RWPE2 (cell line): ENCODE measurements around the gene GBF1.

Experiments used
- ATAC-seq: fragments of 200-7000 bp; cut with Tn5 transposase; 3 replicates; pipeline ENCODE4 v1.9.1; 2021; ENCODE audit warnings: low read depth
- DNase-seq: peaks from one replicate; pipeline ENCODE4 v3.0.0-alpha.2; 2020; ENCODE audit warnings: low spot score
- H3K27ac ChIP-seq: fragments of 450-650 bp; 2 replicates; pipeline ENCODE4 v1.5.1; 2017; ENCODE audit warnings: mild to moderate bottlenecking; ENCODE audit not compliant: poor library complexity, severe bottlenecking
- H3K27me3 ChIP-seq: fragments of 250-450 bp; sonication (Bioruptor Pico); 2 replicates; pipeline ENCODE4 v1.5.1; 2021; ENCODE audit warnings: mild to moderate bottlenecking, moderate library complexity; ENCODE audit not compliant: insufficient read depth, poor library complexity, severe bottlenecking
- H3K36me3 ChIP-seq: fragments of 250-450 bp; sonication (Bioruptor Pico); 2 replicates; pipeline ENCODE4 v1.5.1; 2020; ENCODE audit warnings: low read depth, mild to moderate bottlenecking, moderate library complexity
- H3K4me1 ChIP-seq: fragments of 250-450 bp; sonication (Bioruptor Pico); 2 replicates; pipeline ENCODE4 v1.5.1; 2021; ENCODE audit warnings: mild to moderate bottlenecking, moderate library complexity; ENCODE audit not compliant: insufficient read depth, poor library complexity, severe bottlenecking
- H3K4me3 ChIP-seq: fragments of 250-450 bp; sonication (Bioruptor Pico); 2 replicates; pipeline ENCODE4 v1.5.1; 2021; ENCODE audit warnings: mild to moderate bottlenecking, moderate library complexity; ENCODE audit not compliant: severe bottlenecking
- H3K9me3 ChIP-seq: fragments of 250-450 bp; sonication (Bioruptor Pico); 2 replicates; pipeline ENCODE4 v1.5.1; 2021; ENCODE audit warnings: mild to moderate bottlenecking, moderate library complexity; ENCODE audit not compliant: severe bottlenecking
- TF ChIP-seq, protein P1 (sequence below): fragments of 450-650 bp; IDR thresholded peaks from one replicate; pipeline ENCODE4 v1.5.1; 2017; ENCODE audit warnings: mild to moderate bottlenecking, moderate library complexity; ENCODE audit not compliant: poor library complexity, severe bottlenecking

Gene GBF1

DNA sequence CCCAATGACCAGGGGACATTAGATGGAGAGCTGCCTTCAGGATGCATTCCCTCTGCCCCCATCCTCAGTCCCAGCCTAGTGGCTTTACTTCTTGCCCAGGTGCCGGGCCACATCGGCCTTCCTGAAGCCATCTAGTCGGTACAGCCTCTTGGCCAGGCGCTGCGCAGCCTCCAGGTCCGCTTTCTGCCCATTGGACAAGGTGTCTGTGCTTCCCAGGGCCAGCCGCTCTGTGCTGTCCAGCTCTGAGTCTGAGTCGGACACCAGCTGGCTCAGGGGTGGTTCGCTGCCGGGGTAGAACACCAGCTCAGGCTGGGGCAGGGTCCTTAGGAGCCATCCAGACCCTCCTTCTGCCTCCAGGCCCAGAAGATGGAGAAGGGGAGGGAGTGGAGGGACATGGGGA, 167.0 kb downstream of the GBF1 start:
- TF ChIP-seq, protein P1, sequence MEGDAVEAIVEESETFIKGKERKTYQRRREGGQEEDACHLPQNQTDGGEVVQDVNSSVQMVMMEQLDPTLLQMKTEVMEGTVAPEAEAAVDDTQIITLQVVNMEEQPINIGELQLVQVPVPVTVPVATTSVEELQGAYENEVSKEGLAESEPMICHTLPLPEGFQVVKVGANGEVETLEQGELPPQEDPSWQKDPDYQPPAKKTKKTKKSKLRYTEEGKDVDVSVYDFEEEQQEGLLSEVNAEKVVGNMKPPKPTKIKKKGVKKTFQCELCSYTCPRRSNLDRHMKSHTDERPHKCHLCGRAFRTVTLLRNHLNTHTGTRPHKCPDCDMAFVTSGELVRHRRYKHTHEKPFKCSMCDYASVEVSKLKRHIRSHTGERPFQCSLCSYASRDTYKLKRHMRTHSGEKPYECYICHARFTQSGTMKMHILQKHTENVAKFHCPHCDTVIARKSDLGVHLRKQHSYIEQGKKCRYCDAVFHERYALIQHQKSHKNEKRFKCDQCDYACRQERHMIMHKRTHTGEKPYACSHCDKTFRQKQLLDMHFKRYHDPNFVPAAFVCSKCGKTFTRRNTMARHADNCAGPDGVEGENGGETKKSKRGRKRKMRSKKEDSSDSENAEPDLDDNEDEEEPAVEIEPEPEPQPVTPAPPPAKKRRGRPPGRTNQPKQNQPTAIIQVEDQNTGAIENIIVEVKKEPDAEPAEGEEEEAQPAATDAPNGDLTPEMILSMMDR = no peak
- no peaks in the 10 kb centered on the region for H3K36me3 ChIP-seq
- H3K4me1 ChIP-seq = no peaks in the 10 kb centered on the region
- ATAC-seq (no peak), DNase-seq (no peak)
- no peak overlapping the region for H3K27ac ChIP-seq
- no peaks in the 10 kb centered on the region for H3K9me3 ChIP-seq
- H3K27me3 ChIP-seq = peaks cover 45% of the 10 kb centered on the region
- no peak overlapping the region for H3K4me3 ChIP-seq

DNA sequence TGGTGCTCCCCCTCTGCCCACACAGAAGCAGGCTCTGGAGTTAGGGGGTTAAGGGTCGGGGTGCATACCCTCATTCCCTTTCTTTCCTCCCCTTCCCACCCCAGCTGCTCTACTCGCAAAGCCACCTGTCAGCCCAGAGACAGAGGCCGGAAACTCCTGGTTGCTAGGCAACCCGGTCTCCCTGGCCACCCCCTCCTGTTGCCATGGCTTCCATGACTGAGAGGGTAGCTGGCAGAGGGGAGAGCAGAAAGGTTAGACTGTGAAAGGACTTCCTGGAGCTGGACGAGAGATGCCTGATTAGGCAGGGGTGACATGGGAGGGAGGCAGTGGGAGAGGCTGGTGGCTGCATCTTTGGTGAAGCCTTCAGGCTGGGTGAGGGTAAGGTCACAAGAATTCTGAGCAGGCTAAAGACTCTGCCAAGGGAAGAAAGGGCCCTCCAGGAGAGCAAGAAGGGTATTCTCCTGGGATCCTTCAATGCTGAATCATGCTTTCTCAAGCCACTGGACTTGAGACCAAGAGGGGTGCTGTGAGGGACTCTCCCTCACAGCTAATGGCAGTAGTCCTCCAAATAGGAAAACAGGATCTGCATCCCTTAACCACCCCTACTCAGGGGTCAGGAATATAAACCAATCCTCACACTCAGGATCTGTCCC, 167.8 kb downstream of the GBF1 start:
- DNase-seq = no peak
- H3K4me1 ChIP-seq = no peaks in the 10 kb centered on the region
- H3K36me3 ChIP-seq = no peaks in the 10 kb centered on the region
- H3K27me3 ChIP-seq = peaks cover 41% of the 10 kb centered on the region
- TF ChIP-seq, protein P1 = no peak
- ATAC-seq = no peak
- no peak overlapping the region for H3K27ac ChIP-seq
- no peaks in the 10 kb centered on the region for H3K9me3 ChIP-seq
- no peak overlapping the region for H3K4me3 ChIP-seq

DNA sequence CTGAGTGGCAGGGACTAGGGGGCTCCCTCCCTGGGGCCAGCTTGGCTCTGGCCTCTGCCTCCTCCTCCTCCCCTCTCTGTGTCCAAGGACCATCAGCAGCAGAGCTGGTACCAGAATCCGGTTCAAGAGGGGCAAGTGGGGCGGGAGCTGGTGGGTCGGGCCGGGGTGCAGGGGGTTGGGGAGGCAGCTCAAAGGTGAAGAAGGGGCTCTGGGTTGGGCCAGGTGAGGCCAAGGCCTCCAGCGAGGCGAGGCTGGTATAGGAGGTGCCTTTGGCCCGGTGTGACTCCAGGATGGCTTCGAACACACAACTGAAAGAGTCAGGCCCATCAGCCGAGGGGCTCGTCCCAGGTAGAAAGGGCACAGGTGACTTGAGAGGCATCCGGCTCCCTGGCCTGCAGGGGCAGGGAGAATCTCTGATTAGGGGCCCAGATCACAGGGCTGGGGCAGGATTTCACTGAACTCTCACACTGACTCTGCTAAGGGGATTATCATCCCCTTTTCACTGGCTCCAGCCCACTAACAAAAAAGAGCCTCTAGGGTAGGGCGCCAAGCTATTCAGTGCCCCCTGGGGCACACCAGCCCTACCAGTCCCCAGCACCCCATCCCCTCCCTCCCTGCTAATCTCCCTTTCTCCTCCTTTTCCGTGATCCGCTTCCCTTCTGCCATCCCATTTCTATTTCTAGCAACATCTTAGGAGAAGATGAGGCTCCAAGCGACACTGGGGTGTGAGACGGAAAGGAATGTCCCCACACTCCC, 168.7 kb downstream of the GBF1 start:
- TF ChIP-seq, protein P1 = no peak
- no peaks in the 10 kb centered on the region for H3K4me1 ChIP-seq
- no peak overlapping the region for H3K27ac ChIP-seq
- DNase-seq (no peak), ATAC-seq (no peak)
- H3K27me3 ChIP-seq = peaks cover 36% of the 10 kb centered on the region
- no peak overlapping the region for H3K4me3 ChIP-seq
- H3K9me3 ChIP-seq = no peaks in the 10 kb centered on the region
- no peaks in the 10 kb centered on the region for H3K36me3 ChIP-seq

DNA sequence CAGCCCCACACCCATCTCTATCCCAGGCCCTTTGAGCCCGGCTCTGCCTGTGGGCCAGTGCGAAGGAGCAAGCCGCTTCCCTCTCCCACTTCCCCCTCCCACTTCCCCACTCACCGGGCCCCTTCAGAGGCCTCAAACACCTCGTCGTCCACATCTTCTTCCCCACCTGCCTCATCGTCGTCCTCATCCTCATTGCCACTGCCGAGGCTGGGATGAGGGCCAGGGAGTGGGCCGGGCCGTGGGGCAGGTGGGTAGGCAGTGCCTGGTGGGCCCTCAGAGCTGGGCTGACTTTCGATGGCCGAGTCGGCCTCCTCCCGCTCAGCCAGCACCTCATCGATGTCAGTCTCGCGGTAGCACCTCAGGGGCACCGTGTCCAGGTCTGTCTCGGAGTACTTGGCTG, 169.4 kb downstream of the GBF1 start:
- H3K9me3 ChIP-seq = no peaks in the 10 kb centered on the region
- H3K36me3 ChIP-seq = no peaks in the 10 kb centered on the region
- no peaks in the 10 kb centered on the region for H3K4me1 ChIP-seq
- TF ChIP-seq, protein P1 = no peak
- H3K27me3 ChIP-seq = peaks cover 33% of the 10 kb centered on the region
- DNase-seq = no peak
- H3K27ac ChIP-seq = no peak overlapping the region
- no peak for ATAC-seq
- no peak overlapping the region for H3K4me3 ChIP-seq

DNA sequence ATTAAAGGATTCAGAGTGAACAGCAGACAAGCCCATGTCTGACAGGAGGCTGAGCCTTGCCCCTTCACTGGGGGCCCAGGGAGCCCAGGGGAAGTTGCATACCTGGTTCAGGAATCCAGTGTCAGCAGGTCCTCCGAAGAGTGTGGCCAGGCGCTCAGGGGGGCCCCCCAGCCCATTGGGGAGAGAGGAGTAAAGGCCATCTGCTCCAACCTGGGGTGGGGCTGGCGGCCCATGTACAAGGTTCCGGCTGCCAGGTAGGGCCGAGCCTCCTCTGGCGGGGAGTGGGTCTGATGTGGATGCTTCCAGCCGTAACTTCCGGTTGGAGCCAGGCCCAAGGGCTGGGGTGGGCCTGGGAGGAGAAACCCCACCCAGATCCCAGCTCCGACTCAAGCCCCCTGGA, 171.0 kb downstream of the GBF1 start:
- Histone ChIP-seq H3K9me3 (no peaks in the 10 kb centered on the region), H3K4me3 (no peak overlapping the region), H3K27ac (no peak overlapping the region), H3K27me3 (peaks cover 19% of the 10 kb centered on the region), H3K4me1 (no peaks in the 10 kb centered on the region), H3K36me3 (no peaks in the 10 kb centered on the region)
- DNase-seq (no peak), ATAC-seq (no peak)
- TF ChIP-seq, protein P1 = no peak
